Esophagus muscularis mucosa (tissue), 4 donors: Measurements from ENCODE around the gene BHMT2. TPM values are rescaled to one million over a fixed set of nuclear protein-coding genes. Genes with fewer than 3 reads are reported as not detected.

Experiments
- DNase-seq: peaks from one replicate; pipeline ENCODE4 v3.0.0-alpha.2; 2017; ENCODE audit errors: extremely low spot score
- H3K27ac ChIP-seq, 4 donors: fragments of 200-600 bp; sonication (generic); replicated peaks in 1 of 4; 1 replicate in 3 of 4; 2 replicates in 1 of 4; pipeline ENCODE4 v1.5.1; 2016 to 2019; ENCODE audit warnings: mild to moderate bottlenecking in 1 of 4
- H3K27me3 ChIP-seq, 4 donors: fragments of 200-600 bp; sonication (generic); one replicate each; pipeline versions ENCODE4 v1.5.1 to v1.6.0; 2016 to 2019
- H3K36me3 ChIP-seq, 4 donors: fragments of 200-600 bp; sonication (generic); one replicate each; pipeline ENCODE4 v1.5.1; 2016 to 2019
- H3K4me1 ChIP-seq, 4 donors: fragments of 200-600 bp; sonication (generic); one replicate each; pipeline ENCODE4 v1.5.1; 2016 to 2019
- H3K4me3 ChIP-seq, 4 donors: fragments of 200-600 bp; sonication (generic); 1 replicate in 2 of 4; 2 replicates in 2 of 4; pipeline ENCODE4 v1.5.1; 2016 to 2019; ENCODE audit warnings: mild to moderate bottlenecking in 4 of 4, moderate library complexity in 1 of 4
- H3K9me3 ChIP-seq, 4 donors: fragments of 200-600 bp; sonication (generic); 1 replicate in 3 of 4; 2 replicates in 1 of 4; pipeline ENCODE4 v1.5.1; 2016 to 2019
- CTCF ChIP-seq, 3 experiments: fragments of 200-600 bp in 2 of 3; fragments of 450-650 bp in 1 of 3; sonication (generic) in 2 of 3; IDR thresholded peaks; one replicate each; pipeline ENCODE4 v1.5.1; 2017 to 2019; ENCODE audit warnings: antibody characterized with exemption in 3 of 3, mild to moderate bottlenecking in 2 of 3, moderate library complexity in 1 of 3
- EP300 ChIP-seq: sonication (generic); formaldehyde crosslinking; IDR thresholded peaks from one replicate; pipeline ENCODE4 v1.6.1; 2017; ENCODE audit warnings: antibody characterized with exemption
- POLR2A ChIP-seq: fragments of 450-650 bp; IDR thresholded peaks from one replicate; pipeline ENCODE4 v1.6.1; 2017; ENCODE audit warnings: antibody characterized with exemption, moderate library complexity, mild to moderate bottlenecking, low read depth
- POLR2AphosphoS5 ChIP-seq, 2 donors: sonication (generic); formaldehyde crosslinking; IDR thresholded peaks; one replicate each; pipeline ENCODE4 v1.6.1; 2017; ENCODE audit warnings: antibody characterized with exemption in 2 of 2
- WGBS: methylation state at CpG from one replicate; pipeline ENCODE4 v1.1.5; 2018; 5-methylcytosine and 5-hydroxymethylcytosine counted together
- intact Hi-C: fragments of 100-400 bp; cut with DNase I; formaldehyde crosslinking; loops from one replicate; pipeline ENCODE4 v1.15.1; 2023
- total RNA-seq, 4 donors: library from RNA; depleted of rRNA; stranded (reverse); fragments of >200 nt; gene quantifications; one replicate each; pipeline versions ENCODE4 v1.1.0 to v1.2.1, GENCODE V29; 2016

The BHMT2 gene
- total RNA-seq, 4 donors from 2014 or later = 44.2 to 105 (median 64.1) TPM

- Histone ChIP-seq H3K27ac (peak overlapping the region; percentile 61 to 75 (median 64)), H3K4me3 (no peak overlapping the region), H3K9me3 (peaks cover 0 to 10% (median 6%) of the 10 kb centered on the region in 4 donors), H3K27me3 (peaks cover 0 to 7% (median 0%) of the 10 kb centered on the region in 4 donors), H3K36me3 (no peaks in the 10 kb centered on the region), H3K4me1 (peaks cover 6 to 63% (median 44%) of the 10 kb centered on the region in 4 donors)
- no peak for DNase-seq
- peak in 1 of 2 donors; percentile 36 for TF ChIP-seq POLR2AphosphoS5 (IDR thresholded peaks at IDR 0.05)
- TF ChIP-seq CTCF (IDR thresholded peaks at IDR 0.05) = no peak
- TF ChIP-seq POLR2A = no peak
- TF ChIP-seq EP300 = no peak
- 69% methylated on average over 6 of the region's 6 CpGs for WGBS
- intact Hi-C loops = no loop called here
Measured at GRCh38 chr5:79074641-79075040, 5.1 kb downstream of the BHMT2 start.

GRCh38 chr5:79075646-79076426 lies 6.3 kb downstream of the BHMT2 start:
- Histone ChIP-seq H3K9me3 (peaks cover 0 to 10% (median 6%) of the 10 kb centered on the region in 4 donors), H3K27ac (peak overlapping the region; percentile 61 to 75 (median 64)), H3K4me3 (no peak overlapping the region), H3K27me3 (no peaks in the 10 kb centered on the region), H3K36me3 (peaks cover 0 to 4% (median 0%) of the 10 kb centered on the region in 4 donors), H3K4me1 (peaks cover 6 to 52% (median 33%) of the 10 kb centered on the region in 4 donors)
- WGBS = 77% methylated on average over 7 of the region's 11 CpGs
- no peak for DNase-seq
- intact Hi-C loops = no loop called here
- TF ChIP-seq EP300 (no peak), POLR2AphosphoS5 (IDR thresholded peaks at IDR 0.05) (no peak), CTCF (IDR thresholded peaks at IDR 0.05) (no peak), POLR2A (no peak)

DNA sequence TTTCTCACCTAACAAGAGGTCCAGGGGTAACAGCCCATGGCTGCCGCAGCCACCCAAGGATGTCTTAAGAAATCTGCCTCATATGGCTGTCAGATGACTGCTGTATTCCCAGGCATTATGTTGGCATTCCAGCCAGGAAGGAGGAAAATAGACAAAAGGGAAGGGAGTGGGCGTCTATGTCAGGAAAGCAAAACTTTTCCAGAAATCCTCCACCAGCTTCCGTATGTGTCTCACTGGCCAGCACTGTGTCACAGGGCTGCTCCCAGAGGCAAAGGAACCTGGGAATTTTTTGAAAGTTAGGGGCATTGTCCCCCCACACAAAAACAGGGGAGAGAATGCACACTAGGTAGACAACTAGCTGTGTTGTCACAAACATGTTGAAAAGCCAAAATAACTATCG lies 7.3 kb downstream of the BHMT2 start:
- no peak for TF ChIP-seq POLR2AphosphoS5 (IDR thresholded peaks at IDR 0.05)
- no peak for DNase-seq

DNA sequence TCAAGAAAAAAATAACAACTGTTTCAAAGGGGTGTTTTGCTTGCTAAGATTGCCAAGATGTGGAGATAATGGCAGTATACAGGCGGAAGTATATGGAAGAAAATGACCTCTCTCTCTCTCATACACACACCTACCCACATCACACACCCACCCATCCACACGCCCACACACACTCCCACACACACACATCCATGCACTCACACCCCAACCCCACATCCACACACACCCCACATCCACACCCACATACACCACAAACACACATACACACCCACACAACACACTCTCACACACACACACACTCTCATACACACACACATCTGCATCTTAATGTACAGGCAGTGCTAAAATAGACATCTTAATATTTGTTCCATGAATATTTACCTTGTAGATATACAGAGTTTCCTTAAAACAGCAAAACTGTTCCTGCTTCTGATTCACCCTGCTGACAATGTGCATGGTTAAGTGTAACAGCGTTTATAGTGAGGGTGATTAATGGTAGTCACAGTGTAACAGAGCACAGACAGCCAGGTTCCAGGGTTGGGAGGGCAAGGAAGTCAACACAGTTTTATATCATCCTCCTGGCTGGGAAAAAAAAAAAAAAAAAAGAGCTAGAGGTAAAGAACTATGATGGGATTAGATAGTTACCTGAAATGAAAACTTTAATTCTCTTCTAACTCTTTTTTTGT lies 8.3 kb downstream of the BHMT2 start:
- peaks cover 0 to 14% (median 0%) of the 10 kb centered on the region in 4 donors for H3K36me3 ChIP-seq
- peaks cover 6 to 53% (median 32%) of the 10 kb centered on the region in 4 donors for H3K4me1 ChIP-seq
- peaks cover 0 to 10% (median 6%) of the 10 kb centered on the region in 4 donors for H3K9me3 ChIP-seq
- H3K27ac ChIP-seq = peak overlapping the region; percentile 59 to 75 (median 64)
- 46% methylated on average over 3 of the region's 3 CpGs for WGBS
- no peaks in the 10 kb centered on the region for H3K27me3 ChIP-seq
- intact Hi-C loops = no loop called here
- no peak for DNase-seq
- no peak for TF ChIP-seq POLR2A
- TF ChIP-seq CTCF (IDR thresholded peaks at IDR 0.05) = no peak
- no peak for TF ChIP-seq EP300
- no peak for TF ChIP-seq POLR2AphosphoS5 (IDR thresholded peaks at IDR 0.05)
- no peak overlapping the region for H3K4me3 ChIP-seq

More for the DNA sequence above, 7.3 kb downstream of the BHMT2 start:
- Histone ChIP-seq H3K36me3 (peaks cover 0 to 14% (median 0%) of the 10 kb centered on the region in 4 donors), H3K9me3 (peaks cover 0 to 10% (median 6%) of the 10 kb centered on the region in 4 donors), H3K4me3 (no peak overlapping the region), H3K27ac (peak overlapping the region; percentile 59 to 75 (median 64)), H3K27me3 (no peaks in the 10 kb centered on the region), H3K4me1 (peaks cover 6 to 49% (median 32%) of the 10 kb centered on the region in 4 donors)
- intact Hi-C loops = no loop called here
- WGBS = 54% methylated on average over 4 of the region's 4 CpGs

- intact Hi-C loops = no loop called here
- TF ChIP-seq POLR2A (no peak), CTCF (IDR thresholded peaks at IDR 0.05) (no peak), POLR2AphosphoS5 (IDR thresholded peaks at IDR 0.05) (no peak), EP300 (no peak)
- H3K36me3 ChIP-seq = peaks cover 0 to 26% (median 3%) of the 10 kb centered on the region in 4 donors
- DNase-seq = no peak
- H3K4me3 ChIP-seq = no peak overlapping the region
- peaks cover 6 to 39% (median 28%) of the 10 kb centered on the region in 4 donors for H3K4me1 ChIP-seq
- H3K27ac ChIP-seq = no peak overlapping the region
- WGBS = 85% methylated on average over 2 of the region's 2 CpGs
- no peaks in the 10 kb centered on the region for H3K9me3 ChIP-seq
- H3K27me3 ChIP-seq = no peaks in the 10 kb centered on the region
Measured at GRCh38 chr5:79080804-79081203, 11.2 kb downstream of the BHMT2 start.
